Measurements from ENCODE around the gene ZNF70.

DNA sequence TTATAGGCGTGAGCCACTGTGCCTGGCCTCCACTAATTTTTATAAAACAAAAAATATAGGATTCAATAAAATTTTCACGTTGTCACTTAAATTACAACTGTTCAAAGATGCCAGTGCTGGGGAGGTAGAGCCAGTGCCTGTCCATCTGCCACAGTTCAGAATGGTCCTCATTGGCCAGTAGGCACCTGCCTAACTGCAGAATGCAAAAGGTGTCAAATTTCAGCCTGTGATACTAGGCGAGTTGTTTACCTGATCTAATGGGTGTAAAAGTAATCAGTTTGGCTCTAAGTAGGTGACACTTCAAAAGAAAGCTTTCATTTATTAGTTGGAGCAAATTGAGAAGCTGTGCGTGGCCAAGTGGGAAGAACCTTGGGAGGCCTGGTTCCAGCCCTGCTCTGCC lies 38.2 kb upstream of the ZNF70 start:
- TF ChIP-seq, protein P1, sequence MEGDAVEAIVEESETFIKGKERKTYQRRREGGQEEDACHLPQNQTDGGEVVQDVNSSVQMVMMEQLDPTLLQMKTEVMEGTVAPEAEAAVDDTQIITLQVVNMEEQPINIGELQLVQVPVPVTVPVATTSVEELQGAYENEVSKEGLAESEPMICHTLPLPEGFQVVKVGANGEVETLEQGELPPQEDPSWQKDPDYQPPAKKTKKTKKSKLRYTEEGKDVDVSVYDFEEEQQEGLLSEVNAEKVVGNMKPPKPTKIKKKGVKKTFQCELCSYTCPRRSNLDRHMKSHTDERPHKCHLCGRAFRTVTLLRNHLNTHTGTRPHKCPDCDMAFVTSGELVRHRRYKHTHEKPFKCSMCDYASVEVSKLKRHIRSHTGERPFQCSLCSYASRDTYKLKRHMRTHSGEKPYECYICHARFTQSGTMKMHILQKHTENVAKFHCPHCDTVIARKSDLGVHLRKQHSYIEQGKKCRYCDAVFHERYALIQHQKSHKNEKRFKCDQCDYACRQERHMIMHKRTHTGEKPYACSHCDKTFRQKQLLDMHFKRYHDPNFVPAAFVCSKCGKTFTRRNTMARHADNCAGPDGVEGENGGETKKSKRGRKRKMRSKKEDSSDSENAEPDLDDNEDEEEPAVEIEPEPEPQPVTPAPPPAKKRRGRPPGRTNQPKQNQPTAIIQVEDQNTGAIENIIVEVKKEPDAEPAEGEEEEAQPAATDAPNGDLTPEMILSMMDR (conservative IDR thresholded peaks at IDR 0.05; ENCODE audit: low read depth, low read length): no peak
- TF ChIP-seq, protein P2, sequence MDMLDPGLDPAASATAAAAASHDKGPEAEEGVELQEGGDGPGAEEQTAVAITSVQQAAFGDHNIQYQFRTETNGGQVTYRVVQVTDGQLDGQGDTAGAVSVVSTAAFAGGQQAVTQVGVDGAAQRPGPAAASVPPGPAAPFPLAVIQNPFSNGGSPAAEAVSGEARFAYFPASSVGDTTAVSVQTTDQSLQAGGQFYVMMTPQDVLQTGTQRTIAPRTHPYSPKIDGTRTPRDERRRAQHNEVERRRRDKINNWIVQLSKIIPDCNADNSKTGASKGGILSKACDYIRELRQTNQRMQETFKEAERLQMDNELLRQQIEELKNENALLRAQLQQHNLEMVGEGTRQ (IDR thresholded peaks at IDR 0.05; ENCODE audit: low read depth, low read length): no peak
- TF ChIP-seq CEBPB (IDR thresholded peaks at IDR 0.05; ENCODE audit: low read depth, low read length) (no peak), RAD21 (IDR thresholded peaks at IDR 0.05; ENCODE audit: low read length) (no peak), MXI1 (IDR thresholded peaks at IDR 0.05; ENCODE audit: borderline replicate concordance, low read depth, low read length) (no peak), MAZ (IDR thresholded peaks at IDR 0.05; ENCODE audit: borderline replicate concordance, low read depth, low read length) (no peak), RCOR1 (IDR thresholded peaks at IDR 0.05; ENCODE audit: insufficient replicate concordance, low read length) (no peak), NFE2L2 (IDR thresholded peaks at IDR 0.05; ENCODE audit: low read depth, low read length) (no peak), POLR2A (IDR thresholded peaks at IDR 0.05; ENCODE audit: low read depth, low read length) (no peak), SMC3 (IDR thresholded peaks at IDR 0.05; ENCODE audit: low read depth, low read length) (no peak), RFX5 (IDR thresholded peaks at IDR 0.05; ENCODE audit: low read depth, low read length) (no peak), FOS (IDR thresholded peaks at IDR 0.05; ENCODE audit: low read depth, low read length) (no peak)

All from IMR-90 (cell line).